CD4-positive, alpha-beta T cell treated with Interferon gamma for 1 hour (primary cell): Measurements from ENCODE around the gene ZIC1.

ENCODE experiments used
- DNase-seq: peaks from one replicate; pipeline ENCODE4 v3.0.0-alpha.2; 2020

Gene ZIC1

DNA sequence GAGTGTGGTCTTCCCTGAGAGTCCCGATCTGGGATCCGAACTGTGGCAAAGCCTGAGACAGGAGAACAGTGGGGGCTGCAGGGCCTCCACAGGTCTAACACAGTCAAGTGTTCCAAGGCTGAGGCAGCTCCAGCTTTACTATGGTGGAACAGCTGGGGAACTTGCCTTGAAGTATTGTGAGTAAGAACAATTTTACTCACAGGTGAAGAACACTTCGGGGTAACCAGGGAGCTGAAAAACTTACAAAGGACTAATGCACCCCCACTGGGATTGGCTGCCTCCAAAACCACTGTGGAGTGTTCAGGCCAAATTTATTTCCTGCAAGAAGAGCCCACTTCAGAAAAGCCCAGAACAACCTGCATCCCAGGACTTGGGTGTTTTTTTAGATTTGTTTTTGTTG is 28.2 kb upstream of the ZIC1 start:
- no peak for DNase-seq

DNA sequence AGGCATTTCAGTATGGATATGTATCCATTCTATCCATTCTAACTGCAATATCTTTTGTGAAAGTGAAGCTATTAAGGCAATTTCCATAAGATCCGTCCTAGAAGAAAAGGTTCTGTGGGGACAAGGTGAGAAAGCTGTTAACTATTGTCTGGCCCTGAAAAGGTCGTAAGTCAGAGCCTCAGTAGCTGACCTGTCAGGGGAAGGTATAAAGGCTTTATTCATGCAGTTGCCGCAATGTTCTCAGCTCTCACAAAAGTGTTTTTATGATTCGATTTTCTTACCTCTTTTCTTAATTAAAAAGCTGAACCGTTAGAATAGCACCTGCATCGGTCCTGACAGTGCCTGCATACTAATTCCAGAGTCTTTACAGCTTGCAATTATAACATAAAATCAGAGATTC is 27.6 kb upstream of the ZIC1 start:
- DNase-seq = no peak

DNA sequence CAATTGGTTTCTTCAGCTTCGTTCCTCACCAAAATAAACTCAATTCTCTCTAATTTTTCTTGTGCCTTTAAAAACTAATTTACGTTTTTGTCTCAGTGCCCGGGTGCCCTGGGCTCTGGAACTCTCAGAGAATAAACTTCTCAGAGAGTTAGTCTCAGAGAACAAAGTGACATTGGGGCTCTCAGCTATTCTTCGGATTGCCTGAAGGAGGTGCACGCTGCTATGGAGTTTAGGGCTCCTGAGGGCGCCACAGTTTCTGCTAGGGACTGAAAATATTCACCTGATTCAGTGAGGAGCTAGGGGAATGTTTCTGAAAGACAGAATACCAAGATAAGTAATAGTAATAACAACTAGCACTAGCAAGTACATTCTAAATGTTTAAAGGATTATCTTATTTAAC is 25.5 kb upstream of the ZIC1 start:
- DNase-seq = no peak

DNA sequence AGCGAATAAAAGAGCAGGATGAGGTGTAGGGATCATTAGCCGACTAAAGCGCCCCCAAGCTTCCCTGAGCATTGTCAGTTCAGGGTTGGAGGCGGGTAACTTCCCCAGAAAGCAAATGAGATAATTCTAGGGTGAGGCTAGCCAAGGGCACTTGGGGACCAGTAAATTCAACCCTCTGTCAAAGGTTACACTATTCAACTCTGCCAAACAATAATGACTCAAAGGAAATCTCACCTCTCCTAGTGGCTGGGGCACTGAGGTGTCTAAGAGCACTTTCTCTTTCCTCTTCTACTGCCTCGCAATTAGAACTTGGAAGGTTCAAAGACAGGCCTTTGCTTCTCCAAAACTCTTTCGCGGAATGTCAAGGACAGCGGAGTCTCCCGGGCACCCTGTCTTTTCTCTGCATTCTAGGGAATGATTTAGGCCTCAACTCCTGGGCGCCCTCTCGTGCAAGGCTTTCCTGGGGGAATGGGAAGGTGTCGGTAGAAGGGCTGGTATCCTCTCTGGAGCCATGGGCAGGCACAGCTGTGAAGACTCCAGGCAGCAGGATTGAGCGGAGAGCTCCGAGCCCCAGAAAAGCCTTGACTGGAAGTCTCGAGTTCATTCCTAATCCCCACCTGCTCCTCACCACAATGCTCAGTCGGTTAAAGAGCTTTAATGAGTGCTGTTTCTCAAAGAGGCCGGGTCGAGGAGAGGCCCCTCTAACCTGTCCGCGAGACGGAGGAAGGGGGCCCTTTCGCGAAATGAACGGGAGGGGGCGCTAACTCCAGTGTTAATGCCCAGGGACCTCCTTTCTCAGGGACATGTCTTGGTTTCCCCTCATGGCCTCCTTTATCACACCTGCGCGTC is 24.7 kb upstream of the ZIC1 start:
- DNase-seq = no peak

DNA sequence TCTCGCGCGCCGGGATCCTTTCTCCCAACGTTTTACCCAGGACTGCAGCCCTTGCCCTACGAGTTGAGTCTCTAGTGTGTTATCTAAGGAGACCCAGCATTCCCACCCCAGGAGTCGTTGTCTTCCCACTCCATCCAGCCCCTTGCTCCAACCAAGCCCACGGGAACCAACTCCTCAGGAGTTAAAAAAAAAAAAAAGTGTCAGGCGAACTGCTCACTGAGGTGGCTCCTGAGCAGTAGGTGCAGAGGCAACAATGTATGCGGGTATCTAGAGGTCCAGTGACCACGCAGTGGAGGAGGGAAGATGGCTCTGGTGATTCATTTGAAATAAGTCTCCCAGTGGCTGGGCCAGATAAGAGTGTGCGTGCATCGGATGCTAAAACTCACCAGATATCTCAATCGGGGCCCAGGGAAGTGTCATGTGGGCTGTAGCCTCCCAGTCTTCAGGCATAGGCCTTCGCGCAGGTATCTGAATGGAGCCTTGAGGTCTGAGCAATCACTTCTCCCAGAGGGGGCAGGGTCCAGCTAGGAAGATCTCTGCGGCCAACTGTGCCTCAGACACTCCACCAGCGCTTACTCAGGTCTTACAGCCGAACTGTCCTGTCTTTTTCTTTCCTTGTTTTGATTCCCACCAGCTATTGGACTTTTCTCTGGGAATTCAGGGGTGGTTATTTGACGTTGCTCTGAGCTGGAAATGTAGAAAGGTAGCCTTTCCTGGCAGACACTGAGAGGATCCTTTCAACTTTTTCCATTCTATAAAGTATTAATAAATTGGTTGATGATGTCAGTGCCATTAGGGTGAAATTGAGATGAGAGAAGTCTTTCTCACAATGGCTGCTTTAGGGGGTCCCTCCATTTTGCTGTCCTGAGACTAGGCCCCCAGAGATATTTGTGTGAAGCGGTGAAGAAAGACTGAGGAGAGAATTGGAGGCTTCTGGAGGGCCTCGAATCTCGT is 23.8 kb upstream of the ZIC1 start:
- no peak for DNase-seq

DNA sequence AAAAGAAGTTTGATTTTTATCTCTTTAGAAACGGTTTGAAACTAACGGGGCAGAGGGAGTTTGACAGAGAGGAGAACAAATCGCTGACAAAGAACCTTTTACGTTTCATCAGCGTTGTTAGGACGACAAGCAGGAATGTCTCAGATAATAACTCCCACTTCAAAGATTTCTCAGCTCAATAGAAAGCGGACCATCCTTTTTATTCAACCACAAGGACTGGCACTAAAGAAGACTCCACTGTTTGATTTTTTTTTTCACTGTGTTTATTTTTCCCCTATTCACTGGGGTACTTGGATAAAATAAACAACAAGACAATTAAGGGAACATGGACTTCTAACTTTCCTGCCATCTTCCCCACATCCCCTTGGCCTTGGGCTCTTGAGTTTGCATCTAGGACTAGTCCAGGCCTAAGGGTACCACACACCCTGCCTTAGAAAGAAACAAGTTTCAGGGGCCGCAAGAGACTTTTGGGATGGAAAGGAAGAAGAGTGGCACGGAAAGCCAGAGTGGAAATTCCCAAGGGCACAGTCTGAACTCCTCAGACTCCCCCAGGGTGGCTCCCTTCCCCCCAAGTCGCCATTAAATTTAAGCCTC is 21.8 kb upstream of the ZIC1 start:
- no peak for DNase-seq

DNA sequence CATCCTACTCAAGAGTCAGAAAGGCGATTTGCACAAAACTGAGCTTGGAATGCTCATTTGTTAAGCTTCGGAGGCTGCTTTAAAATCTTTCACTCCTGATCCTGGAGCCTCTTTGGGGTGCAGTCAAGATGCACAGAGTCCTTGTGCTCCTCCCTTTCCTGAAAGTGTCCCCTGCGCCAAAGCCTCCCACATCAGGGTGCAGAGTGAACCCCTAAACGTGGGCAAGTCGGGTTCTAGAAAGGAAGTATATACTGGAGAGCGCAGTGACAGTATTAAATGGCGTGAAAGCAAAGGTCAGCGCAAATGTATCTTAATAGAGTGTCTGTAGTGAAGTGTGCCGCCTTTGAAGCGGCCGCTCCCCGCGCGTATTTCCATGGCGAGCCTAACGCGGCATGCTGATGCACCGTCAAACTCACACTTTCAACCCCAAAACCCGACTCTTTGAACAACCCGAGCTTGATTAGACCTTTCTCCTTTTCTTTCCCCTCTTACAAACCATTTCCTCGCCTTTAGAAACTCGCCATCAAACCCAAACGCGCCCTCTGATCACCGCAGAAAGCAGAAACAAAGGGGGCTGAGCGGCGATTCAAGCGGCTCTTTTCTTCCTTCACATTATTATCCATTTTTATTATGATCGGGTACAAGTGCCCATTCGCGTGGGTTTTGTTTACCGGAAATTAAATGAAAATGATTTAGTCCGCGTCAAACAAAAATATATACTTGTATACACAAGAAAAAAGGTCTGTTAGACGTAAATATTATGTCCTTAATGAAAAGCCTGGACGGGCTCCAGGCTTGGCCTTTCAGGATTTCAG is 21.1 kb upstream of the ZIC1 start:
- DNase-seq = no peak

DNA sequence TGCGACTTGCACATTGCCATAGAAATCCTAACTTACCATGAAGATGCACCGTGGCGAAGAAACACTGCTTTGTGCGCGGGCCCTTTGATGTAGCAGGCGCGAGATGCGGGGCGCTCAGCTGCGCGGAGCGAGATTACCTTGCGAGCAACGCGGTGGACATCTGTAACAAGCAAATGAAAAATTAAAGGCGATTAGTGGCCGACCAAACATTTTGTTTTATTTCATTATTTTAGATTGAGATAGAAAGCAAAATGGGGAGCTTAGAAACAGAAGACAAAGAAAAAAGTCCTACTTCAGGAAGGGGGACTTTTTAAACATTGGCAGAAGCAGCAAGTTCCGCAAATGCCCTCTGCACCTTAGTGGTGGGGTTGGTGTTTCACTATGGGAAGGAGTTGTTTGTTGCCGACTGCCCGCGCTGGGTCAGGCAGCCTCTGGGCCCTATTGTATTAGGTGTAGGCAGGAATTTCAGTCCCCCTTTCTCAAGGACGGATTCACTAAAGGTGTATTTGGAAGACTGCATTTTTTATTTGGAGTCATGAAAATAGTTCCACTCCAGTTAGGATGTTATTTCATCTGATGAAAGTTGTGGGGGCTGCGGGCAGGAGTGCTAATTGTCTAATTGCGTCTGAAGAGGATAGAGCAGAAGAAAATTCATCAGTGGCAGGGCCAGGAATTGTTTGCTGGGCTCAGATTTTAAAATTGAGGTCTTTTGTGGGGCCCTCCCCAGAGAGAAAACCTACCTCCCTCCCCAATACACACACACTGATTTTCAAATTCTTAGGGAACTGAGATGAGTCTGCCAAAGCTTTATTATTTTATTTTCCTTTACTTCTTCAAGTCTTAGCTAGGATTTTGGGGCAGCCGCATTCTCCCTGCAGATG is 20.2 kb upstream of the ZIC1 start:
- DNase-seq = no peak

DNA sequence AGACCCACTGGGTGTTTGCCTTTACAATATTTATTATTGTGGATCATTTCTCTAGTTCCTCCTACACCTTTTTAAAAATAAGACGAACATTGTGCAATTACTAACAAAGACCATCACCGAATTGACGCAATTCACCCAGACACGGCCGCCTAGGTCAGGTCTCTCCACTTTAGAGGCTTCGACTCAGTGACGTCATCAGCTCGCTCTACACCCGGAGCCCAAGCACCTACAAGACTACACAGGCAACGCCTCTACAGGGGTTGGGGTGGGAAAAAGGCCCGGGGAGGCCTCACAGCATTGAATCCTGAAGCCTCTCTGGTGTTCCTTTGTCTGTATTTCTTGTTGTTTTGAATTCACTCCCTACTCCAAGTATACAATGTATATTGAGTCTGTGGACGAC is 19.4 kb upstream of the ZIC1 start:
- no peak for DNase-seq

DNA sequence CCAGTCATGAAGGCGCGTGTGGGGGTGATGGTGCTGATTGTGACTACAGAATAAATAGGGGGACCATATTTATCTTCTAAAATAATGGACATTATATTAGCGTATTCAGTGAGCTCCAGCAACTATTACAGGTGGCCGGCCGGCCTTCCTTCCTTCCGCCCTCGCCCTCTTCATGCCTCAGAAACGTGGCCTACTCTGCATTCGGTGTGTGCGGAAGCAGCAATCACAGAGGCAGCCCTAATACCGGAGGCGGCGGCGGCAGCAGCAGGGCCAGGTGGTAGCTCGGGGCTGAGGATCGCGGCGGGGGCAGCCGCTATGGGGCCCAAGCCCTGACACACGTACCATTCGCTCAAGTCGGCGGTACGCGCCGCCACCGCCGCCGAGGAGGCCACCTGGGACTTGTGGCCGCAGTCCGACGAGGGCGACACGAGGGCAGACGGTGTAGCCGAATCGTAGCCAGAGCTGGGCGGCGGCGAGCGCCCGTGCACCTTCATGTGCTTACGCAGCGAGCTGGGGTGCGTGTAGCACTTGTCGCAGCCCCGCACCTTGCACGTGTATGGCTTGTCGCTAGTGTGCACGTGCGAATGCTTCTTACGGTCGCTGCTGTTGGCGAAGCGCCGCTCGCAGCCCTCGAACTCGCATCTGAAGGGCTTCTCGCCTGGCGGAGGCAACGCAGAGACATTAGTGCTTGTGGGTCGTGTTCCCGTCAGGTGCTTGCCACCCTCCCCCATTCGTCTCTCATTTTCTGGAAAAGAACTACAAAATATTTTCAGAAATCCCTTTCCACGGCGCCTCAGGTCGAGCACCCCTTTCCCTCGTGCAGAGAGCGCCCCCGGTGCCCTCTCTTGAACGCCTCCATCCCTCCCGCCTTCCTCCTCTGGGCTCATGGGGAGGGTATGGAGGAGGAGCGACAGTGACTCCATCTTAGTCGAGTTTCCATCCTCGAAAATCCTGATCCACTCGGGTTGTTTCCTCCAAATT is 18.3 kb upstream of the ZIC1 start:
- DNase-seq = no peak

DNA sequence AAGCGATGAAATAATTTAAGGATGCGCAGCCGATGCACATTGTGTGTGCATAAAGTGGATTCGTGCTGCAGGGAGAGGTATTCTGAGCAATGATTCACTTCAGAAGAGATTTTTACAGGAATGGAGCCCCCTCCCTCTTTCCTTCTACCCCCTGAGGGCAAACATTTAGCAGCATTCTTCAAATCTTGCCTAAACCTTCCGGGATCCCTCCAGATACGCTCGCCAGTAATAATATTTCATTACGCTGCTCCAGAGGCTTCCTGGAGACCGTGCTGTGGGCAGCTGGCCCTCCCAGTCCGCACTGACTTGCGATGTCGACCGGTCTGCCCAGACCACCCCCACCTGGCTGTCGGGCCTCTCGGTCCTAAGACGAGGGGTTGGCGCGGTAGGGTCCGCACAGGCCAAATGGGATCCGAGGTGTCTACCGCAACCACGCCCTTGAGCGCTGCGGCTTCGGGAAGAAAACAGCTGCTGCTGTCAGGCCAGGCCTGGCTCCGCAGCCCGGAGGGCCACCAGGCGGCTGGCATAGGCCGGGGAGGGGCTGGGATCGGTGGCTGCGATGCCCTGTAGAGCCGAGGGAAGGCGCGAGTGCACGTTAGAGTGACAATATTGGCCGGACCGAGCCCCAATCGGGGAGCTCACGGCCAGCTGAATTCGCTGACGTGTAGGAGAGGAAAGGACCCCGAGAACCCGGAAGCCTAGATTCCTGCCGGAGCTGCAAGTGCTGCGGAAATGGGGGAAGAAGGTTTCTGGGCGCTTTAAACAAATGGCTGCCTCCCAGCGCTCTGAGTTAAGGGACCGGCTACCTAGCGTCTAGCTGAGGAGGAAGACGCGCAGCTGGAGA is 17.2 kb upstream of the ZIC1 start:
- no peak for DNase-seq

DNA sequence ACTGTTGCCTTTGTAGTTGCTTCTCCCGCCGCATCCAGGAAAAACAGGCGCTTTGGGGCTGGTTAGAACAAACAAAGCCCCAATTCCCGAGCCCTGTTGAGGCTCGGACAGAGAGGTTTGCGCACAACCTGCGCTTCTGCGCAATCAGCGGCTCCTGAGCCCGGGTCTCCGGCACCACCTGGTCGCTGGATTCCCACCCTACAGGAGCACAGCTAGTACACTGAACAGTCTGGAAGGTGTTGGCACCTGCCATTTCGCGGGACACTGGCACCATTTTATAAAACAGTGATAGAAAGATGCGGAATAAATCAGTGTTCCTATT is 16.6 kb upstream of the ZIC1 start:
- no peak for DNase-seq

DNA sequence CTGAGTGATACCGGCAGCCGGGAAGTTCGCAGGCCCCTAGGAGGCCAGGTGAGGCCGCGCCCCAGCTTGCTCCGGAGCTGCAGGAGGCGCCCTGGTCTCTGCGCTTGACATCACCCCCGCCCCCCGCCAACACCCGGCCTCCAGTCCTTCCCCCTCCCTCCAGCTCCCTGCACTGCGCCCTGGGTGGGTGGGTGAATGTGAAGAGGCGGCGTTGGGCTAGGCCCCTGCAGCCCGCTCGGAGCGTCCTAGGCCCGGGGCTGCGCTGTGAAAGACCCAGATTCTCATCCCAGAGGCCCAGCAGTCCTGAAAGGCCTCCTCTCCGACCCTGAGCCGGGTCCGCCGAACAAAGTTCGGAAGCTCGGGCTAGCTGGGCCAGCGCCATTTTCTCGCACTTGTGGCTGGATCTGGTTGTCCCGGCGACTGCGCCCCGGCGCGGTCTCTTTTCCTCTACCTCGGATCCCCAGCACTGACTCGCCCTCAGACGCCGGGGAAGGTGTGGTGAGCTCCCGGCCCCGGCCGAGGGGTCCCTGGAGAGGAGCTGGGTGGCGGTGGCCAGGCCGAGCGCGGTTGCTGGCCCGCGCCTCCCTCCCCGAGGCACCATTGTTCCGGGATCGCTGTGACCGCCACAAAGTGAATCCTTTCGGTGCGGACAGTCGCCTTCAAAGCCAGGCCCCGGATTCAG is 15.8 kb upstream of the ZIC1 start:
- no peak for DNase-seq

DNA sequence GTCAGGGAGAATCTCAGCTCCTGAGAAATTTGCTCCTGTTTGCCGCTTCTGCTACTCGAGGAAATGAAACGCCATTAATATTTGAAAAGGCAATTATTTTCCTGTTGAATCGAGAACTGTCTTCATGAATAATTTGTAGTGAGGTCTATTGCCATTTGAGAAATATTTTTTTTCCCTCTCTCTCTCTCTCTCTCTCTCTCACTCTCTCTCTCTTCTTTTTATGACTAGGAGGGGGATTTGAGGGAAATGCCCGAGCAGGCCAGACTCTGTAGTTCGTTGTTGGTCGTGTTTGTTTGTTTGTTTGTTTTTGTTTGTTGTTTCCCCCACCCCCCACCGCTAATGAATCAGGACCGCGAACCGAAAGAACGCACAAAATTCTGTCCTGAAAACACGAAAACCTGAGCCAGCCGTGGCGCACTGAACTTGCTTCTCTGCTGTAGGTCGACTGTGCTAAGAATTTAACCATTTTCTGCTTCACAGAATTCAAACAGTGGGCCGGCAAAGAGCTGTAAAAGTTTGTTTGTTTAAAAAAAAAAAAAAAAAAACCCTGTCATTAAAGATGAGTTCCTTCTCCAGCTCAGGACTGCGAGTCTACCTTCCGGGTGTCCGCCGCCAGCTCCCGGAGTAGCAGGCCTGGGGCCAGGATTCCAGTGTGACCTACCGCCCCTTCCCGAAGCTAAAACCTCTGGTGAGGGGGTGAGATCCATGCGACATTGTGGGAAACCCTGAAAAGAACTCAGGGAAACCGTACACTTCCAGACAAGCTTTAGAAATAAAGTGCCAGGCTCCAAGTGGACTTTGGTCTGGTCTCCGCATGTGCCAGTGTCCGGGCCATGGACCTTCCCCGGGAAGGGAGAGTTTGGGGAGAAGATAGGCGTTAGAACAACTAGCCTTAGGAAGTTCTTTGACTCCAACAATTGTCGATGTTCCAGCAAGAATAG is 15.0 kb upstream of the ZIC1 start:
- DNase-seq = no peak

DNA sequence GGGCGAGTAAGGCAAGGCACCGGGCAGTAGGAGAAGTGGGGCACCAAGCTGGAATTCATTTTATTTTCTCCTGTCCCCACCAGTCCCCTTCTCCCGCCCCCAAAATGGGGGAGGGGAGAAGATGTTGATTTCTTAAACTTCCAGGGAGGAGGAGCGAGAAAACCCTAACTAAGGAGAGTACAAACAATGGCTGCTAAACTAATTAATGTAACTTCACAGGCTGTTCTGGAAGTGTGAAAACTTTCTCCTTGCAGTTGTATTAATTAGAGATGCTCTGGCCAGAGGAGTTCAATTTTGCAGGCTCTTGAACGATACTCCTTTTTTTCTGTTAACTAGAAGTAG is 14.3 kb upstream of the ZIC1 start:
- DNase-seq = no peak

DNA sequence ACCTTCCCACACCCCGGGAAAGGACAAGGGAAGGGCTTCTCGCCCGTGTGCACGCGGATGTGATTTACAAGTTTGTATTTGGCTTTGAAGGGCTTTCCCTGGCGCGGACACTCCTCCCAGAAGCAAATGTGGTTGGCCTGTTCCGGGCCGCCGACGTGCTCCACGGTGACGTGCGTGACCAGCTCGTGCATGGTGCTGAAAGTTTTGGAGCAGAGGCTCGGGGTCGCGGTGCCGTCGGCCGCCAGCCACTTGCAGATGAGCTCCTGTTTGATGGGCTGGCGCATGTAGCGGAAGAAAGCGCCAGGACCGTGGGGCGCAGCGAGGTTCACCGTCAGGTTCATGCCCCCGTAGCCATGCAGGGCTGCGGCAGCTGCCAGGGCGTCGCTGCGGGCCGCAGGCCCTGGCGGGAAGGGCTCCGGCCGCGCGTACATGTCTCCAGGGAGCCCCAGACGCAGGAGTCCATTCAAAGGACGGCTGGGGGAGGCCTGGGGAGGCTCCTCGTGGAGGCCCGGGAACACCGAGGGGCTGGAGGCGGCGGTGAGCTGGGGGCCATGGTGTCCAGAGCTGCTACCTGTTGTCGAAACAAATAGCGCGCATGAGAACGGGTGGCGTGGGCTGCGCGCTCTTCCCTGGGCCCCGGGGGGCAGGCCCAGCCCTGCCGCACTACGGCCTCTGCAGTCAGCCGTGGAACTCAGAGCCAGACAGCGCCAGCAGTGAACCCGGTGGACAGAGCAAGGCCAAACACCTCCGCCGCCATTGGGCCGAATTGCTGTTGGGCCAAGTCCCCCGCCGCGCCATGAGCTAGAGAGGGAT is 13.1 kb upstream of the ZIC1 start:
- no peak for DNase-seq

DNA sequence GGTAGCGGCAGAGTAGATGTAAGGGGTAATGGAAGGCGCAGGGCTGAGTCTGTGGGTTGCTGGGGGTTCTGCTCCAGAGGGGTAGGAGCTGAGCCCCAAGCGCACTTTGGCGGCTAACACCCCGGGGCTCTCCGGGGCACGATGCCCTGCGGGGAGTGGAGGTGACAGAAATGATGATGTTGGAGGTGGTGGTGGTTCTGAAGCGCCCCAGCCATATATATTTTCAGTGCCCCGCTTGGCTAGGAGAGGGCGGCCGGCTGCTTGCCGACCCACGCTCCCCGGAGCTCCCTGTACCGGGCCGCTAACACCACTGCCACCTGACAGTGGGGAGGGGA is 12.5 kb upstream of the ZIC1 start:
- DNase-seq = no peak
